Measurements from ENCODE around the gene RHOJ. TPM values are rescaled to one million over a fixed set of nuclear protein-coding genes. Genes with fewer than 3 reads are reported as not detected.

Gene RHOJ
- total and polyA plus RNA-seq, 2 experiments from 2014 or later: 2.1 to 3.2 TPM

GRCh38 chr14:63220526-63220925 is 16.3 kb downstream of the RHOJ start:
- Histone ChIP-seq H4K20me1 (ENCODE audit: insufficient read depth, poor library complexity, severe bottlenecking) (no peaks in the 10 kb centered on the region), H3K4me2 (no peak overlapping the region), H3K4me3 (no peak overlapping the region), H3K4me1 (ENCODE audit: insufficient read depth) (no peaks in the 10 kb centered on the region), H3K36me3 (replicated peaks; ENCODE audit: insufficient read depth, low read depth) (no peaks in the 10 kb centered on the region), H3K9me2 (replicated peaks; ENCODE audit: insufficient read depth) (no peaks in the 10 kb centered on the region), H3K9me3 (ENCODE audit: low read depth) (no peaks in the 10 kb centered on the region), H3K27me3 (peaks cover 3% of the 10 kb centered on the region), H3K79me2 (no peaks in the 10 kb centered on the region), H3K27ac (no peak overlapping the region), H2AFZ (no peak overlapping the region)
- WGBS (ENCODE audit: low lambda C conversion rate, missing lambda C conversion rate): 63% methylated on average over 3 of the region's 3 CpGs
- TF ChIP-seq EZH2phosphoT487 (IDR thresholded peaks at IDR 0.05; ENCODE audit: low read depth, severe bottlenecking, unreplicated experiment): no peak
- TF ChIP-seq CTCF (IDR thresholded peaks at IDR 0.05; ENCODE audit: poor library complexity): no peak
- TF ChIP-seq EZH2 (IDR thresholded peaks at IDR 0.05; ENCODE audit: borderline replicate concordance): no peak
- no peak for DNase-seq (ENCODE audit: low spot score)

GRCh38 chr14:63223596-63223995 is 19.4 kb downstream of the RHOJ start:
- TF ChIP-seq EZH2phosphoT487 (IDR thresholded peaks at IDR 0.05; ENCODE audit: low read depth, severe bottlenecking, unreplicated experiment) (no peak), CTCF (IDR thresholded peaks at IDR 0.05; ENCODE audit: poor library complexity) (no peak), EZH2 (IDR thresholded peaks at IDR 0.05; ENCODE audit: borderline replicate concordance) (no peak)
- 78% methylated on average over 3 of the region's 3 CpGs for WGBS (ENCODE audit: low lambda C conversion rate, missing lambda C conversion rate)
- Histone ChIP-seq H3K36me3 (replicated peaks; ENCODE audit: insufficient read depth, low read depth) (no peaks in the 10 kb centered on the region), H3K9me3 (ENCODE audit: low read depth) (no peaks in the 10 kb centered on the region), H3K79me2 (no peaks in the 10 kb centered on the region), H3K27ac (no peak overlapping the region), H3K4me2 (no peak overlapping the region), H3K9me2 (replicated peaks; ENCODE audit: insufficient read depth) (no peaks in the 10 kb centered on the region), H3K4me3 (no peak overlapping the region), H2AFZ (no peak overlapping the region), H4K20me1 (ENCODE audit: insufficient read depth, poor library complexity, severe bottlenecking) (no peaks in the 10 kb centered on the region), H3K27me3 (peaks cover 3% of the 10 kb centered on the region), H3K4me1 (ENCODE audit: insufficient read depth) (no peaks in the 10 kb centered on the region)
- DNase-seq (ENCODE audit: low spot score): no peak

- TF ChIP-seq CTCF (IDR thresholded peaks at IDR 0.05; ENCODE audit: poor library complexity): no peak
- no peak for TF ChIP-seq EZH2 (IDR thresholded peaks at IDR 0.05; ENCODE audit: borderline replicate concordance)
- TF ChIP-seq EZH2phosphoT487 (IDR thresholded peaks at IDR 0.05; ENCODE audit: low read depth, severe bottlenecking, unreplicated experiment): no peak
- no peaks in the 10 kb centered on the region for H3K9me3 ChIP-seq (ENCODE audit: low read depth)
- H4K20me1 ChIP-seq (ENCODE audit: insufficient read depth, poor library complexity, severe bottlenecking): no peaks in the 10 kb centered on the region
- no peaks in the 10 kb centered on the region for H3K36me3 ChIP-seq (replicated peaks; ENCODE audit: insufficient read depth, low read depth)
- H3K4me1 ChIP-seq (ENCODE audit: insufficient read depth): no peaks in the 10 kb centered on the region
- H3K4me3 ChIP-seq: no peak overlapping the region
- H3K9me2 ChIP-seq (replicated peaks; ENCODE audit: insufficient read depth): no peaks in the 10 kb centered on the region
- no peak overlapping the region for H2AFZ ChIP-seq
- H3K27ac ChIP-seq: no peak overlapping the region
- no peak overlapping the region for H3K4me2 ChIP-seq
- WGBS (ENCODE audit: low lambda C conversion rate, missing lambda C conversion rate): 43% methylated on average over 4 of the region's 4 CpGs
- peaks cover 3% of the 10 kb centered on the region for H3K27me3 ChIP-seq
- peak; percentile 17 for DNase-seq (ENCODE audit: low spot score)
- no peaks in the 10 kb centered on the region for H3K79me2 ChIP-seq
These were observed 20.0 kb downstream of the RHOJ start for GRCh38 chr14:63224196-63224595.

- no peak overlapping the region for H3K27ac ChIP-seq
- no peak for DNase-seq (ENCODE audit: low spot score)
- WGBS (ENCODE audit: low lambda C conversion rate, missing lambda C conversion rate): 85% methylated on average over 2 of the region's 2 CpGs
- no peaks in the 10 kb centered on the region for H4K20me1 ChIP-seq (ENCODE audit: insufficient read depth, poor library complexity, severe bottlenecking)
- no peaks in the 10 kb centered on the region for H3K4me1 ChIP-seq (ENCODE audit: insufficient read depth)
- H3K79me2 ChIP-seq: no peaks in the 10 kb centered on the region
- H3K9me2 ChIP-seq (replicated peaks; ENCODE audit: insufficient read depth): no peaks in the 10 kb centered on the region
- no peak overlapping the region for H3K4me3 ChIP-seq
- H3K36me3 ChIP-seq (replicated peaks; ENCODE audit: insufficient read depth, low read depth): no peaks in the 10 kb centered on the region
- H2AFZ ChIP-seq: no peak overlapping the region
- H3K4me2 ChIP-seq: no peak overlapping the region
- TF ChIP-seq EZH2 (IDR thresholded peaks at IDR 0.05; ENCODE audit: borderline replicate concordance): no peak
- no peak for TF ChIP-seq EZH2phosphoT487 (IDR thresholded peaks at IDR 0.05; ENCODE audit: low read depth, severe bottlenecking, unreplicated experiment)
- TF ChIP-seq CTCF (IDR thresholded peaks at IDR 0.05; ENCODE audit: poor library complexity): no peak
- no peaks in the 10 kb centered on the region for H3K27me3 ChIP-seq
- H3K9me3 ChIP-seq (ENCODE audit: low read depth): no peaks in the 10 kb centered on the region
These were observed 24.0 kb downstream of the RHOJ start for GRCh38 chr14:63228217-63228616.

Data from hepatocyte (in vitro differentiated cells).